Ishikawa (cell line): ENCODE measurements around the gene PTHLH.

Source experiments
- CEBPB ChIP-seq: IDR thresholded peaks from 2 replicates; pipeline ENCODE4 v1.6.1; 2012
- CREB1 ChIP-seq: IDR thresholded peaks from 2 replicates; pipeline ENCODE4 v1.6.1; 2012; ENCODE audit warnings: low read depth
- EGR1 ChIP-seq: IDR thresholded peaks from 2 replicates; pipeline ENCODE4 v1.6.1; 2012
- EP300 ChIP-seq: IDR thresholded peaks from 2 replicates; pipeline ENCODE4 v1.6.1; 2012; ENCODE audit warnings: borderline replicate concordance
- FOXM1 ChIP-seq: IDR thresholded peaks from 2 replicates; pipeline ENCODE4 v1.6.1; 2012; ENCODE audit warnings: low read depth, borderline replicate concordance
- MAX ChIP-seq: IDR thresholded peaks from 2 replicates; pipeline ENCODE4 v1.6.1; 2012
- NFIC ChIP-seq: IDR thresholded peaks from 2 replicates; pipeline ENCODE4 v1.6.1; 2012
- RAD21 ChIP-seq: IDR thresholded peaks from 2 replicates; pipeline ENCODE4 v1.6.1; 2012; ENCODE audit warnings: low read depth
- REST ChIP-seq: IDR thresholded peaks from 2 replicates; pipeline ENCODE4 v1.6.1; 2012; ENCODE audit warnings: low read depth, mild to moderate bottlenecking
- TAF1 ChIP-seq: IDR thresholded peaks from 2 replicates; pipeline ENCODE4 v1.6.1; 2012; ENCODE audit warnings: low read depth, mild to moderate bottlenecking
- TCF12 ChIP-seq: IDR thresholded peaks from 2 replicates; pipeline ENCODE4 v1.6.1; 2012; ENCODE audit warnings: low read depth
- TEAD4 ChIP-seq: IDR thresholded peaks from 2 replicates; pipeline ENCODE4 v1.6.1; 2012
- USF1 ChIP-seq: IDR thresholded peaks from 2 replicates; pipeline ENCODE4 v1.6.1; 2012
- YY1 ChIP-seq: IDR thresholded peaks from 2 replicates; pipeline ENCODE4 v1.6.1; 2012; ENCODE audit warnings: low read depth
- ZBTB7A ChIP-seq: IDR thresholded peaks from 2 replicates; pipeline ENCODE4 v1.6.1; 2012; ENCODE audit warnings: low read depth

PTHLH gene

GRCh38 chr12:27972721-27973120, at the start of gene PTHLH:
Gene PTHLH, minus strand, starts transcription at chr12:27972733. Its CDS starts 3,239 bp downstream, at chr12:27969494.
- TF ChIP-seq REST = no peak

GRCh38 chr12:28021704-28022103, 49.2 kb upstream of the PTHLH start:
- no peak for TF ChIP-seq TAF1
- no peak for TF ChIP-seq ZBTB7A
- no peak for TF ChIP-seq CEBPB
- no peak for TF ChIP-seq TEAD4
- TF ChIP-seq CREB1 = no peak
- TF ChIP-seq TCF12 = no peak
- no peak for TF ChIP-seq FOXM1
- no peak for TF ChIP-seq YY1
- no peak for TF ChIP-seq EGR1
- TF ChIP-seq NFIC = no peak
- TF ChIP-seq USF1 = no peak
- no peak for TF ChIP-seq MAX
- TF ChIP-seq REST = no peak

DNA sequence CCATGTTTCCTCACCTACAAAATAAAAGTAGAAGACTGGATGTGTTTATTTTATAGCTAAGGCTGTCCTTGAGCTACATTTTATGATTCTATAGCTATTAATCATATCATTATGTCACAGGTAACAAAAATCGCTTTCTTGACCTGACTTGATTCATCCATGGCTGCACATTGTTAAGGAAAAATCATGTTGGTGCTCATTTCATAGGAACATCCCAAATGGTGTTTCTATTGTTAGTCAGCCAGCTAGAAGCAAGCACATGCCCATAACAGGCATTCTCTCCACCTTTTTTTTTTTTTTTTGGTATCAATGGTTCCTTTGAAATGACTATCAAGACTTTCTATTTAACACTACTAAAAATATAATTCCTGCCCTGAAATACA, 45.3 kb upstream of the PTHLH start:
- TF ChIP-seq TAF1 (no peak), ZBTB7A (no peak), RAD21 (no peak), TEAD4 (no peak), REST (no peak)

DNA sequence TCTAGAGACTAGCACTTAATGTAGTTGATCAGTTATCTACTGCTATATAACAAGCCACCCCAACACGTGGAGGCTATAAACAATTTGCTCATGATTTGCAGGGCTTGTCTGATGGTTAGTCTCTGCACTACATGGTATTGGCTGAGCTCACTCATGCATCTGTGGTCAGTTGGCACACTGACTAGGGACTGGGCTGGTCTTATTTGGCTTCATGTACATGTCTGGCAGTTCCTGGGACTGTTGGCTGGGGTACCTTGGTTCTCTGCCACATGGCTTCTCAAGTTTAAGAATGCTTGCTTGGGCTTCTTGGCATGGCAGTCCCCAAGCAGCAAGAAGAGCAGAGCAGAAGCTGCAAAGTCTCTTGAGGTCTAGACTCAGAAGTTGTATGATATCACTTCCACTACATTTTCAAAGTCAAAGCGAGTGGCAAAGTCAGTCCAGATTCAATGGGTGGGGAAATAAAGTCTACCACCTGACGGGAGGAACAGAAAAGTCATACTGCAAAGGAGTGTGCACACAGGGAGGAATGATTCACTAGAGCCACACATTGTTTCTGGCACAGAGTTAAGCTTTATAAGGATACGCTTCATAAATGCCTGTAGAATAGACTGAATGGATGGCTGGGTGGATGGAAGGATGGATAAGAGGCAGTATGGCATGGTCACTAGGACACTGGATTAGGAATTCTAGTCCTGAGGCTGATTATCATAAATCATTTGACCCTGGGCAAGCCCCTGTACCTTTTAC, 44.8 kb upstream of the PTHLH start:
- no peak for TF ChIP-seq REST
- TF ChIP-seq NFIC = no peak
- TF ChIP-seq ZBTB7A = no peak
- TF ChIP-seq TAF1 = no peak
- no peak for TF ChIP-seq MAX
- no peak for TF ChIP-seq TEAD4
- TF ChIP-seq RAD21 = no peak
- no peak for TF ChIP-seq FOXM1
- no peak for TF ChIP-seq USF1
- no peak for TF ChIP-seq YY1
- TF ChIP-seq CREB1 = no peak
- no peak for TF ChIP-seq CEBPB
- TF ChIP-seq EP300 = no peak
